ENCODE measurements around the gene MARCHF10. TPM values are rescaled to one million over a fixed set of nuclear protein-coding genes. Genes with fewer than 3 reads are reported as not detected.

Gene MARCHF10
- total and polyA plus RNA-seq, 2 experiments from 2014 or later, result not detected

GRCh38 chr17:62715882-62716390 lies 92.2 kb downstream of the MARCHF10 start:
- Histone ChIP-seq H3K4me1 (ENCODE audit: insufficient read depth) (no peaks in the 10 kb centered on the region), H3K36me3 (replicated peaks; ENCODE audit: insufficient read depth, low read depth) (no peaks in the 10 kb centered on the region), H3K9me3 (ENCODE audit: low read depth) (no peaks in the 10 kb centered on the region), H3K9me2 (replicated peaks; ENCODE audit: insufficient read depth) (no peaks in the 10 kb centered on the region), H4K20me1 (ENCODE audit: insufficient read depth, poor library complexity, severe bottlenecking) (no peaks in the 10 kb centered on the region), H3K4me3 (no peak overlapping the region), H2AFZ (no peak overlapping the region), H3K4me2 (no peak overlapping the region), H3K79me2 (no peaks in the 10 kb centered on the region), H3K27me3 (no peaks in the 10 kb centered on the region), H3K27ac (no peak overlapping the region)
- 97% methylated on average over 17 of the region's 18 CpGs for WGBS (ENCODE audit: low lambda C conversion rate, missing lambda C conversion rate)
- DNase-seq (ENCODE audit: low spot score), result no peak
- TF ChIP-seq EZH2 (IDR thresholded peaks at IDR 0.05; ENCODE audit: borderline replicate concordance) (no peak), EZH2phosphoT487 (IDR thresholded peaks at IDR 0.05; ENCODE audit: low read depth, severe bottlenecking, unreplicated experiment) (no peak), CTCF (IDR thresholded peaks at IDR 0.05; ENCODE audit: poor library complexity) (no peak)

- TF ChIP-seq EZH2 (IDR thresholded peaks at IDR 0.05; ENCODE audit: borderline replicate concordance), result no peak
- no peak for TF ChIP-seq EZH2phosphoT487 (IDR thresholded peaks at IDR 0.05; ENCODE audit: low read depth, severe bottlenecking, unreplicated experiment)
- no peak for TF ChIP-seq CTCF (IDR thresholded peaks at IDR 0.05; ENCODE audit: poor library complexity)
- Histone ChIP-seq H3K9me3 (ENCODE audit: low read depth) (no peaks in the 10 kb centered on the region), H4K20me1 (ENCODE audit: insufficient read depth, poor library complexity, severe bottlenecking) (no peaks in the 10 kb centered on the region), H3K4me1 (ENCODE audit: insufficient read depth) (no peaks in the 10 kb centered on the region), H2AFZ (no peak overlapping the region), H3K27me3 (no peaks in the 10 kb centered on the region), H3K9me2 (replicated peaks; ENCODE audit: insufficient read depth) (no peaks in the 10 kb centered on the region), H3K4me3 (no peak overlapping the region), H3K79me2 (no peaks in the 10 kb centered on the region), H3K27ac (no peak overlapping the region), H3K4me2 (no peak overlapping the region), H3K36me3 (replicated peaks; ENCODE audit: insufficient read depth, low read depth) (no peaks in the 10 kb centered on the region)
- DNase-seq (ENCODE audit: low spot score), result no peak
- WGBS (ENCODE audit: low lambda C conversion rate, missing lambda C conversion rate), result 93% methylated on average over 8 of the region's 8 CpGs
Observed at GRCh38 chr17:62714016-62714777, 93.9 kb downstream of the MARCHF10 start.

GRCh38 chr17:62713086-62713881 lies 94.8 kb downstream of the MARCHF10 start:
- no peak for DNase-seq (ENCODE audit: low spot score)
- Histone ChIP-seq H2AFZ (no peak overlapping the region), H3K27me3 (no peaks in the 10 kb centered on the region), H3K4me3 (no peak overlapping the region), H3K4me1 (ENCODE audit: insufficient read depth) (no peaks in the 10 kb centered on the region), H3K9me3 (ENCODE audit: low read depth) (no peaks in the 10 kb centered on the region), H3K9me2 (replicated peaks; ENCODE audit: insufficient read depth) (no peaks in the 10 kb centered on the region), H3K4me2 (no peak overlapping the region), H3K27ac (no peak overlapping the region), H3K79me2 (no peaks in the 10 kb centered on the region), H3K36me3 (replicated peaks; ENCODE audit: insufficient read depth, low read depth) (no peaks in the 10 kb centered on the region), H4K20me1 (ENCODE audit: insufficient read depth, poor library complexity, severe bottlenecking) (no peaks in the 10 kb centered on the region)
- WGBS (ENCODE audit: low lambda C conversion rate, missing lambda C conversion rate), result 85% methylated on average over 17 of the region's 17 CpGs
- no peak for TF ChIP-seq CTCF (IDR thresholded peaks at IDR 0.05; ENCODE audit: poor library complexity)
- no peak for TF ChIP-seq EZH2 (IDR thresholded peaks at IDR 0.05; ENCODE audit: borderline replicate concordance)
- no peak for TF ChIP-seq EZH2phosphoT487 (IDR thresholded peaks at IDR 0.05; ENCODE audit: low read depth, severe bottlenecking, unreplicated experiment)

All from hepatocyte (in vitro differentiated cells).